Measurements from ENCODE around the gene ST8SIA3.

- TF ChIP-seq CTCF (IDR thresholded peaks at IDR 0.05) (no peak), POLR2A (IDR thresholded peaks at IDR 0.05) (no peak)
Measured at GRCh38 chr18:57362714-57363113, 10.4 kb downstream of the ST8SIA3 start.

Data from esophagus squamous epithelium (tissue), 4 donors.